H9 (cell line): Measurements from ENCODE around the gene ZBTB44. TPM values are rescaled to one million over a fixed set of nuclear protein-coding genes. Genes with fewer than 3 reads are reported as not detected.
A peak's percentile ranks its signal among the peaks of the same experiment; 100 is the strongest.

Experiments used
- DNase-seq: peaks from one replicate; pipeline ENCODE4 v3.0.0-alpha.2; 2017
- H2AFZ ChIP-seq: one replicate; pipeline ENCODE4 v1.6.1; 2013; ENCODE audit warnings: mild to moderate bottlenecking, low read length, control low read depth, moderate library complexity
- H2AK5ac ChIP-seq: 2 replicates; pipeline ENCODE4 v1.6.1; 2013; ENCODE audit warnings: low read length, control low read depth, mixed read lengths; ENCODE audit not compliant: insufficient read length
- H2BK120ac ChIP-seq: one replicate; pipeline ENCODE4 v1.6.1; 2013; ENCODE audit warnings: low read depth, mild to moderate bottlenecking, low read length, control low read depth, inconsistent platforms; ENCODE audit not compliant: poor library complexity, severe bottlenecking
- H2BK12ac ChIP-seq: 2 replicates; pipeline ENCODE4 v1.6.1; 2013; ENCODE audit warnings: low read length, control low read depth, mixed read lengths, low read depth; ENCODE audit not compliant: insufficient read length
- H2BK15ac ChIP-seq: 2 replicates; pipeline ENCODE4 v1.6.1; 2013; ENCODE audit warnings: low read depth, low read length, control low read depth
- H2BK20ac ChIP-seq: one replicate; pipeline ENCODE4 v1.6.1; 2013; ENCODE audit warnings: low read depth, mild to moderate bottlenecking, low read length, control low read depth, inconsistent platforms; ENCODE audit not compliant: poor library complexity, severe bottlenecking
- H2BK5ac ChIP-seq: 2 replicates; pipeline ENCODE4 v1.6.1; 2013; ENCODE audit warnings: low read length, control low read depth, mixed read lengths; ENCODE audit not compliant: insufficient read length
- H3K14ac ChIP-seq: 2 replicates; pipeline ENCODE4 v1.6.1; 2013; ENCODE audit warnings: low read length, control low read depth; ENCODE audit not compliant: insufficient read depth
- H3K18ac ChIP-seq: 2 replicates; pipeline ENCODE4 v1.6.1; 2013; ENCODE audit warnings: low read depth, mild to moderate bottlenecking, mixed read lengths, low read length, control low read depth; ENCODE audit not compliant: insufficient read length
- H3K23ac ChIP-seq: 2 replicates; pipeline ENCODE4 v1.6.1; 2013; ENCODE audit warnings: low read length, control low read depth, mixed read lengths, low read depth; ENCODE audit not compliant: insufficient read length
- H3K23me2 ChIP-seq: 2 replicates; pipeline ENCODE4 v1.6.1; 2013; ENCODE audit warnings: low read depth, mild to moderate bottlenecking, mixed read lengths, low read length, control low read depth; ENCODE audit not compliant: insufficient read length, poor library complexity, severe bottlenecking
- H3K27ac ChIP-seq: 2 replicates; pipeline ENCODE4 v1.5.1; 2013; ENCODE audit warnings: low read length, control low read depth, mixed read lengths, low read depth; ENCODE audit not compliant: insufficient read length
- H3K27me3 ChIP-seq: 2 replicates; pipeline ENCODE4 v1.6.1; 2013; ENCODE audit warnings: low read length, control low read depth, inconsistent platforms; ENCODE audit not compliant: insufficient read depth
- H3K4ac ChIP-seq: 2 replicates; pipeline ENCODE4 v1.6.1; 2013; ENCODE audit warnings: low read depth, mild to moderate bottlenecking, control low read depth, inconsistent platforms, low read length, moderate library complexity
- H3K4me1 ChIP-seq: 2 replicates; pipeline ENCODE4 v1.6.1; 2013; ENCODE audit warnings: low read length, control low read depth, inconsistent platforms; ENCODE audit not compliant: insufficient read depth
- H3K4me2 ChIP-seq: 2 replicates; pipeline ENCODE4 v1.6.1; 2013; ENCODE audit warnings: low read length, control low read depth, mixed read lengths; ENCODE audit not compliant: insufficient read length, insufficient read depth
- H3K56ac ChIP-seq: 2 replicates; pipeline ENCODE4 v1.6.1; 2013; ENCODE audit warnings: low read depth, mild to moderate bottlenecking, mixed read lengths, low read length, control low read depth; ENCODE audit not compliant: insufficient read length
- H3K79me1 ChIP-seq: 2 replicates; pipeline ENCODE4 v1.6.1; 2013; ENCODE audit warnings: low read depth, mild to moderate bottlenecking, moderate library complexity, low read length, control low read depth, inconsistent platforms; ENCODE audit not compliant: insufficient read depth, poor library complexity, severe bottlenecking
- H3K79me2 ChIP-seq: 2 replicates; pipeline ENCODE4 v1.6.1; 2013; ENCODE audit warnings: low read length, control low read depth, inconsistent platforms; ENCODE audit not compliant: insufficient read depth
- H3K9ac ChIP-seq: 2 replicates; pipeline ENCODE4 v1.6.1; 2013; ENCODE audit warnings: low read length, control low read depth, mixed read lengths; ENCODE audit not compliant: insufficient read length; ENCODE audit errors: extremely low read depth
- H3K9me3 ChIP-seq: one replicate; pipeline ENCODE4 v1.6.1; 2013; ENCODE audit warnings: low read depth, low read length, inconsistent platforms; ENCODE audit not compliant: control insufficient read depth
- H3T11ph ChIP-seq: one replicate; pipeline ENCODE4 v1.6.1; 2013; ENCODE audit warnings: mild to moderate bottlenecking, low read length, control low read depth, inconsistent platforms
- H4K20me1 ChIP-seq: one replicate; pipeline ENCODE4 v1.6.1; 2013; ENCODE audit not compliant: control insufficient read depth, insufficient read length, insufficient read depth
- H4K5ac ChIP-seq: 2 replicates; pipeline ENCODE4 v1.6.1; 2013; ENCODE audit warnings: low read depth, mild to moderate bottlenecking, mixed read lengths, low read length, control low read depth; ENCODE audit not compliant: insufficient read length
- H4K8ac ChIP-seq: replicated peaks from 2 replicates; pipeline ENCODE4 v1.6.1; 2013; ENCODE audit warnings: low read length, control low read depth, mixed read lengths, low read depth; ENCODE audit not compliant: insufficient read length
- H4K91ac ChIP-seq: 2 replicates; pipeline ENCODE4 v1.6.1; 2013; ENCODE audit warnings: low read depth, mild to moderate bottlenecking, moderate library complexity, mixed read lengths, low read length, control low read depth; ENCODE audit not compliant: insufficient read length
- H3K27ac Mint-ChIP-seq, 3 experiments: 2 replicates in 2 of 3; 3 replicates in 1 of 3; pipeline ENCODE4 v1.8.0; 2020 to 2021; ENCODE audit warnings: mixed read lengths in 3 of 3, mild to moderate bottlenecking in 1 of 3, moderate library complexity in 1 of 3
- H3K27me3 Mint-ChIP-seq: 2 replicates; pipeline ENCODE4 v1.8.0; 2021; ENCODE audit warnings: low read depth, mild to moderate bottlenecking, moderate library complexity, mixed read lengths
- H3K36me3 Mint-ChIP-seq, 3 experiments: 2 replicates in 2 of 3; 3 replicates in 1 of 3; pipeline ENCODE4 v1.8.0; 2020 to 2021; ENCODE audit warnings: low read depth in 3 of 3, mixed read lengths in 3 of 3; ENCODE audit not compliant: insufficient read depth in 1 of 3
- H3K4me1 Mint-ChIP-seq, 2 experiments: 2 replicates each; pipeline ENCODE4 v1.8.0; 2020; ENCODE audit warnings: mixed read lengths in 2 of 2
- H3K4me3 Mint-ChIP-seq, 2 experiments: 2 replicates in 1 of 2; 3 replicates in 1 of 2; pipeline ENCODE4 v1.8.0; 2020 to 2021; ENCODE audit warnings: mild to moderate bottlenecking in 2 of 2, mixed read lengths in 2 of 2, moderate library complexity in 1 of 2
- H3K9me3 Mint-ChIP-seq, 2 experiments: 2 replicates in 1 of 2; 3 replicates in 1 of 2; pipeline ENCODE4 v1.8.0; 2020; ENCODE audit warnings: mild to moderate bottlenecking in 2 of 2, mixed read lengths in 2 of 2, moderate library complexity in 1 of 2
- WGBS: extraction: QIAGEN DNeasy Blood & Tissue Kit; methylation state at CpG from one replicate; pipeline ENCODE4 v1.1.7; 2013; ENCODE audit warnings: missing lambda C conversion rate, low lambda C conversion rate, mixed read lengths; ENCODE audit not compliant: insufficient read length; ENCODE audit errors: extremely low coverage; 5-methylcytosine and 5-hydroxymethylcytosine counted together
- total RNA-seq: library from RNA; stranded (reverse); gene quantifications from 2 replicates; pipeline ENCODE4 v1.2.1, GENCODE V29; 2021
- TF ChIP-seq, protein P1 (sequence below): fragments of 200-600 bp; sonication (generic); conservative IDR thresholded peaks from 3 replicates; pipeline ENCODE4 v1.8.0; 2021; ENCODE audit warnings: antibody characterized with exemption, mild to moderate bottlenecking

Gene ZBTB44
- total RNA-seq, 1 experiment from 2014 or later: 67.7 TPM

GRCh38 chr11:130213979-130214281 is 100.8 kb downstream of the ZBTB44 start:
- Histone ChIP-seq H4K5ac (no peak overlapping the region), H3K56ac (no peak overlapping the region), H4K91ac (no peak overlapping the region), H3K27me3 (no peaks in the 10 kb centered on the region), H3K18ac (no peak overlapping the region), H2BK15ac (no peak overlapping the region), H3K27ac (no peak overlapping the region), H3K4me2 (no peak overlapping the region), H4K8ac (no peak overlapping the region), H3K23me2 (no peaks in the 10 kb centered on the region), H2BK20ac (no peak overlapping the region), H2BK5ac (no peak overlapping the region), H2BK12ac (no peak overlapping the region), H3K4ac (no peak overlapping the region), H3K9ac (no peak overlapping the region), H3K14ac (no peak overlapping the region), H2AK5ac (no peak overlapping the region), H4K20me1 (no peaks in the 10 kb centered on the region), H3K23ac (no peak overlapping the region), H3K4me1 (no peaks in the 10 kb centered on the region; the same call in 1 of the 2 replicates), H3K79me2 (no peaks in the 10 kb centered on the region), H3K79me1 (no peaks in the 10 kb centered on the region), H2BK120ac (no peak overlapping the region), H2AFZ (no peak overlapping the region), H3T11ph (no peak overlapping the region), H3K9me3 (no peaks in the 10 kb centered on the region)
- no peaks in the 10 kb centered on the region; a peak in 1 of 7 replicates for H3K36me3 Mint-ChIP-seq
- H3K4me3 Mint-ChIP-seq: no peak overlapping the region; a peak in 1 of 5 replicates
- no CpG with 5 or more reads among the region's 9 CpGs for WGBS
- TF ChIP-seq, protein P1, sequence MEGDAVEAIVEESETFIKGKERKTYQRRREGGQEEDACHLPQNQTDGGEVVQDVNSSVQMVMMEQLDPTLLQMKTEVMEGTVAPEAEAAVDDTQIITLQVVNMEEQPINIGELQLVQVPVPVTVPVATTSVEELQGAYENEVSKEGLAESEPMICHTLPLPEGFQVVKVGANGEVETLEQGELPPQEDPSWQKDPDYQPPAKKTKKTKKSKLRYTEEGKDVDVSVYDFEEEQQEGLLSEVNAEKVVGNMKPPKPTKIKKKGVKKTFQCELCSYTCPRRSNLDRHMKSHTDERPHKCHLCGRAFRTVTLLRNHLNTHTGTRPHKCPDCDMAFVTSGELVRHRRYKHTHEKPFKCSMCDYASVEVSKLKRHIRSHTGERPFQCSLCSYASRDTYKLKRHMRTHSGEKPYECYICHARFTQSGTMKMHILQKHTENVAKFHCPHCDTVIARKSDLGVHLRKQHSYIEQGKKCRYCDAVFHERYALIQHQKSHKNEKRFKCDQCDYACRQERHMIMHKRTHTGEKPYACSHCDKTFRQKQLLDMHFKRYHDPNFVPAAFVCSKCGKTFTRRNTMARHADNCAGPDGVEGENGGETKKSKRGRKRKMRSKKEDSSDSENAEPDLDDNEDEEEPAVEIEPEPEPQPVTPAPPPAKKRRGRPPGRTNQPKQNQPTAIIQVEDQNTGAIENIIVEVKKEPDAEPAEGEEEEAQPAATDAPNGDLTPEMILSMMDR: no peak
- peaks cover 4% of the 10 kb centered on the region for H3K27me3 Mint-ChIP-seq
- DNase-seq: peak; percentile 21
- H3K4me1 Mint-ChIP-seq: peaks cover 21 to 22% of the 10 kb centered on the region in 2 experiments
- H3K27ac Mint-ChIP-seq: no peak overlapping the region
- H3K9me3 Mint-ChIP-seq: no peaks in the 10 kb centered on the region; a peak in 1 of 5 replicates
